Panc1 (cell line): Measurements from ENCODE around the gene MACROD2.

Experiments
- CTCF ChIP-seq: fragments of 450-650 bp; IDR thresholded peaks from 2 replicates; pipeline ENCODE4 v1.5.1; 2017; ENCODE audit warnings: mild to moderate bottlenecking
- POLR2AphosphoS5 ChIP-seq: IDR thresholded peaks from 2 replicates; pipeline ENCODE4 v1.6.1; 2012; ENCODE audit warnings: mild to moderate bottlenecking, low read depth, low read length, moderate library complexity
- REST ChIP-seq, 2 experiments: IDR thresholded peaks; 2 replicates each; pipeline ENCODE4 v1.6.1; 2011 to 2012; ENCODE audit warnings: low read depth in 2 of 2, control low read depth in 1 of 2, low read length in 1 of 2, mild to moderate bottlenecking in 1 of 2, moderate library complexity in 1 of 2; ENCODE audit not compliant: insufficient read depth in 1 of 2
- SIN3A ChIP-seq: IDR thresholded peaks from 2 replicates; pipeline ENCODE4 v1.6.1; 2012; ENCODE audit warnings: low read depth, mild to moderate bottlenecking, low read length, moderate library complexity, borderline replicate concordance; ENCODE audit not compliant: insufficient read depth
- TCF7L2 ChIP-seq: IDR thresholded peaks from 2 replicates; pipeline ENCODE4 v1.6.1; 2011; ENCODE audit warnings: mild to moderate bottlenecking, low read depth, low read length, inconsistent platforms

- no peak for TF ChIP-seq CTCF
- TF ChIP-seq SIN3A = no peak
- TF ChIP-seq REST (IDR thresholded peaks at IDR 0.05; ENCODE audit: insufficient read depth in 1 of 2, low read depth in 2 of 2, low read length in 1 of 2) = no peak
- no peak for TF ChIP-seq POLR2AphosphoS5
- TF ChIP-seq TCF7L2 = no peak
These were observed 1687.4 kb downstream of the MACROD2 start for GRCh38 chr20:15682690-15683089.
